ENCODE measurements around the gene CHRM4.

GRCh38 chr11:46363031-46363407 is 28.6 kb downstream of the CHRM4 start:
- TF ChIP-seq GABPA (IDR thresholded peaks at IDR 0.05; ENCODE audit: low read depth, low read length) (no peak), GABPA (CRISPR knock-in tag; IDR thresholded peaks at IDR 0.05; ENCODE audit: low read depth) (no peak), FOSL1 (CRISPR knock-in tag; IDR thresholded peaks at IDR 0.05; ENCODE audit: borderline replicate concordance) (no peak), U2AF2 (IDR thresholded peaks at IDR 0.05; ENCODE audit: low read depth, low read length) (no peak), POLR2AphosphoS5 (IDR thresholded peaks at IDR 0.05; ENCODE audit: low read depth, low read length) (no peak), KAT2B (IDR thresholded peaks at IDR 0.05; ENCODE audit: borderline replicate concordance, low read depth, low read length) (no peak), ZNF660 (CRISPR knock-in tag; IDR thresholded peaks at IDR 0.05; ENCODE audit: borderline replicate concordance, low read depth) (no peak), ZNF354B (CRISPR knock-in tag; IDR thresholded peaks at IDR 0.05) (no peak), MTF2 (CRISPR knock-in tag; IDR thresholded peaks at IDR 0.05; ENCODE audit: borderline replicate concordance) (no peak), PCBP1 (IDR thresholded peaks at IDR 0.05; ENCODE audit: borderline replicate concordance, low read depth, low read length) (no peak), ATF7-NPFF (CRISPR knock-in tag; IDR thresholded peaks at IDR 0.05; ENCODE audit: low read depth) (no peak), HNRNPK (IDR thresholded peaks at IDR 0.05; ENCODE audit: low read depth, low read length, poor library complexity, severe bottlenecking) (no peak), MAZ (IDR thresholded peaks at IDR 0.05; ENCODE audit: borderline replicate concordance, low read depth, low read length) (no peak), MAZ (CRISPR knock-in tag; IDR thresholded peaks at IDR 0.05; ENCODE audit: low read depth) (no peak), CEBPB (IDR thresholded peaks at IDR 0.05; ENCODE audit: borderline replicate concordance, low read depth, low read length) (no peak), YY1 (IDR thresholded peaks at IDR 0.05; ENCODE audit: insufficient read depth, insufficient replicate concordance, low read depth, low read length) (no peak)
